HepG2 (cell line): Measurements from ENCODE around the gene CCDC142. TPM values are rescaled to one million over a fixed set of nuclear protein-coding genes. Genes with fewer than 3 reads are reported as not detected.
A peak's percentile ranks its signal among the peaks of the same experiment; 100 is the strongest.

Experiments
- CHD4 ChIP-seq: fragments of 200-600 bp; sonication (generic); IDR thresholded peaks from 2 replicates; pipeline ENCODE4 v1.7.0; 2017; ENCODE audit warnings: mild to moderate bottlenecking, low read length, borderline replicate concordance
- ERF ChIP-seq: IDR thresholded peaks from 2 replicates; pipeline ENCODE4 v1.6.1; 2018; ENCODE audit warnings: missing biosample characterization, missing genetic modification reagents
- HNRNPK ChIP-seq: fragments of 200-400 bp; formaldehyde crosslinking; IDR thresholded peaks from 2 replicates; pipeline ENCODE4 v1.6.1; 2018; ENCODE audit warnings: low read length, low read depth, moderate library complexity, mild to moderate bottlenecking; ENCODE audit not compliant: poor library complexity, severe bottlenecking
- NRL ChIP-seq: sonication (generic); formaldehyde crosslinking; IDR thresholded peaks from 2 replicates; pipeline ENCODE4 v1.5.0; 2020; ENCODE audit warnings: missing genetic modification reagents, mild to moderate bottlenecking, moderate library complexity, borderline replicate concordance
- TBL1XR1 ChIP-seq: fragments of 150-350 bp; IDR thresholded peaks from 2 replicates; pipeline ENCODE4 v1.6.1; 2014; ENCODE audit warnings: borderline replicate concordance, low read length; ENCODE audit not compliant: partially characterized antibody
- THYN1 ChIP-seq: sonication (generic); formaldehyde crosslinking; IDR thresholded peaks from 2 replicates; pipeline ENCODE4 v1.8.1; 2023; ENCODE audit warnings: low read depth, mild to moderate bottlenecking, moderate library complexity, missing genetic modification reagents, borderline replicate concordance
- TOE1 ChIP-seq: sonication (generic); formaldehyde crosslinking; IDR thresholded peaks from 2 replicates; pipeline ENCODE4 v1.4.0; 2020; ENCODE audit warnings: mild to moderate bottlenecking, missing genetic modification reagents
- ZMYM4 ChIP-seq: sonication (generic); formaldehyde crosslinking; IDR thresholded peaks from 2 replicates; pipeline ENCODE4 v1.8.1; 2023; ENCODE audit warnings: mild to moderate bottlenecking, missing genetic modification reagents
- ZNF138 ChIP-seq: sonication (generic); formaldehyde crosslinking; IDR thresholded peaks from 2 replicates; pipeline ENCODE4 v1.5.0; 2020; ENCODE audit warnings: mild to moderate bottlenecking, low read depth, missing genetic modification reagents
- ZNF30 ChIP-seq: sonication (generic); formaldehyde crosslinking; IDR thresholded peaks from 2 replicates; pipeline ENCODE4 v1.5.0; 2020; ENCODE audit warnings: mild to moderate bottlenecking, missing genetic modification reagents
- ZNF335 ChIP-seq: sonication (generic); formaldehyde crosslinking; IDR thresholded peaks from 2 replicates; pipeline ENCODE4 v1.4.0; 2020; ENCODE audit warnings: missing genetic modification reagents
- ZNF713 ChIP-seq: sonication (generic); formaldehyde crosslinking; IDR thresholded peaks from 2 replicates; pipeline ENCODE4 v1.4.0; 2020; ENCODE audit warnings: mild to moderate bottlenecking, missing genetic modification reagents
- ZNF781 ChIP-seq: sonication (generic); formaldehyde crosslinking; IDR thresholded peaks from 2 replicates; pipeline ENCODE4 v1.5.1; 2020; ENCODE audit warnings: borderline replicate concordance, mild to moderate bottlenecking, missing genetic modification reagents; ENCODE audit errors: not compliant biosample characterization
- ZNF788 ChIP-seq: sonication (generic); formaldehyde crosslinking; IDR thresholded peaks from 2 replicates; pipeline ENCODE4 v1.5.0; 2020; ENCODE audit warnings: mild to moderate bottlenecking, missing genetic modification reagents, borderline replicate concordance
- polyA plus RNA-seq, 8 experiments: library from polyadenylated mRNA; depleted of rRNA in 3 of 8; stranded (reverse) in 7 of 8; unstranded in 1 of 8; fragments of >200 nt; fragmentation: Illumina TruSeq in 4 of 8; extraction: Trizol in 4 of 8; gene quantifications; 2 replicates each; pipeline versions ENCODE4 v1.2.1 to v1.2.3, GENCODE V29; 2011 to 2016; ENCODE audit warnings: low read depth in 4 of 8, missing spikeins in 1 of 8, mixed read lengths in 1 of 8; ENCODE audit not compliant: insufficient read depth in 1 of 8
- total RNA-seq, 5 experiments: library from RNA; depleted of rRNA; stranded (reverse); fragments of >200 nt; fragmentation: Illumina TruSeq; extraction: Trizol; gene quantifications; 2 replicates each; pipeline ENCODE4 v1.2.3, GENCODE V29; 2016; ENCODE audit warnings: low read depth in 1 of 5
- TF ChIP-seq, protein P1 (sequence below): sonication (generic); formaldehyde crosslinking; IDR thresholded peaks from 2 replicates; pipeline ENCODE4 v1.8.0; 2022; ENCODE audit warnings: low read depth, missing genetic modification reagents
- TF ChIP-seq, protein P2 (sequence below): sonication (generic); formaldehyde crosslinking; conservative IDR thresholded peaks from 2 replicates; pipeline ENCODE4 v1.8.0; 2022; ENCODE audit warnings: mild to moderate bottlenecking, moderate library complexity, missing genetic modification reagents
- TF ChIP-seq, protein P3 (sequence below): sonication (generic); formaldehyde crosslinking; IDR thresholded peaks from 2 replicates; pipeline ENCODE4 v1.8.0; 2022; ENCODE audit warnings: mild to moderate bottlenecking, missing genetic modification reagents, moderate library complexity
- TF ChIP-seq, protein P4 (sequence below): sonication (generic); formaldehyde crosslinking; IDR thresholded peaks from 2 replicates; pipeline ENCODE4 v1.5.0; 2020; ENCODE audit warnings: mild to moderate bottlenecking, missing genetic modification reagents, borderline replicate concordance

The CCDC142 gene
- total and polyA plus RNA-seq, 2 of the 13 experiments (the other 11 are each of a cell fraction or from before 2014, with no cell fraction given), result 14.7 to 30.4 TPM

DNA sequence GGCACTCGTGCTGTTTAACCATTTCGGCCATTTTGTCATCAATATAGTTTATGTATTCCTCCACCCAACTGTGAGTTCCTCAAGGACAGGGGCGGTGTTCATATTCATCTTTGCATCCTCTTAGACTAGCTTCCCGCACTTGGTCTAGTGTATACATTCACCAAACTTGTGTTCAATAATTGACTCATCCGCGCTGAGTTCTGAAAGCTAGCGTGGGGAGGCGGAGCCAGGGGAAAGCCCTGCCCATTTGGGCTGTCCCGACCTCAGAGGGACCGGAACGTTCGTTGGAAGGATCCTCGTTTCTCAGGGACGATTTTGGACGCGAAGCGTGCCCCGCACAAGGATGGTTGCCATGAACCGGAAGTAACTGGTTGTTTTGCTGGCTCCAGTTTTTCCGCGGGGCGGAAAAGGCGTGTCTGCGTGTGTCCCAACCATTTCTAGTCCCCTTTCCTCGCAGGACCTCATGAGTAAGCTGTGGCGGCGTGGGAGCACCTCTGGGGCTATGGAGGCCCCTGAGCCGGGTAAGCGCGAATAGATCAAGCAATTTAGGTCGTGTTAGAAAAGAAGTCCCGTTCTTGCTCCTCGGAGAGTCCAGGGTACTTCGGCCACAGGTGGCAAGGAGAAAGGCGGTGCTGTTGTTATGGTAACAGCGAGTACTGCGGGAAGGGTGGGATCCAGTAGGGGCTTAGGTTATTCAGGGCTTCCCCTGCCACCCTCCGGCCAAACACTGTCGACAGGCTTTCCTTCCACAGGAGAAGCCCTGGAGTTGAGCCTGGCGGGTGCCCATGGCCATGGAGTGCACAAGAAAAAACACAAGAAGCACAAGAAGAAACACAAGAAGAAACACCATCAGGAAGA, 27.9 kb downstream of the CCDC142 start, which contains the start of gene INO80B (continued):
- TF ChIP-seq, protein P1, sequence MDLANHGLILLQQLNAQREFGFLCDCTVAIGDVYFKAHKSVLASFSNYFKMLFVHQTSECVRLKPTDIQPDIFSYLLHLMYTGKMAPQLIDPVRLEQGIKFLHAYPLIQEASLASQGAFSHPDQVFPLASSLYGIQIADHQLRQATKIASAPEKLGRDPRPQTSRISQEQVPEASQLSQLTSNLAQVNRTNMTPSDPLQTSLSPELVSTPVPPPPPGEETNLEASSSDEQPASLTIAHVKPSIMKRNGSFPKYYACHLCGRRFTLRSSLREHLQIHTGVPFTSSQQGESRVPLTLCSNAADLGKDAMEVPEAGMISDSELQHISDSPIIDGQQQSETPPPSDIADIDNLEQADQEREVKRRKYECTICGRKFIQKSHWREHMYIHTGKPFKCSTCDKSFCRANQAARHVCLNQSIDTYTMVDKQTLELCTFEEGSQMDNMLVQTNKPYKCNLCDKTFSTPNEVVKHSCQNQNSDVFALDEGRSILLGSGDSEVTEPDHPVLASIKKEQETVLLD (CRISPR knock-in tag), result 0 out of 2 replicates have a peak, but pooled peaks have one; percentile 54
- TF ChIP-seq NRL (CRISPR knock-in tag) (peak; percentile 81), ZNF30 (CRISPR knock-in tag) (no peak), ZNF788 (peak; percentile 99), ZNF138 (CRISPR knock-in tag) (no peak), THYN1 (no peak; the same call in 1 of the 2 replicates), TOE1 (CRISPR knock-in tag) (peak; percentile 97), ZNF713 (CRISPR knock-in tag) (0 out of 2 replicates have a peak, but pooled peaks have one; percentile 75), TBL1XR1 (peak; percentile 86), ZMYM4 (peak; percentile 89), ZNF335 (CRISPR knock-in tag) (peak; percentile 98), CHD4 (no peak; the same call in 1 of the 2 replicates), ZNF781 (CRISPR knock-in tag) (peak; percentile 61), ERF (CRISPR knock-in tag) (peak; percentile 99), HNRNPK (no peak)
- TF ChIP-seq, protein P2, sequence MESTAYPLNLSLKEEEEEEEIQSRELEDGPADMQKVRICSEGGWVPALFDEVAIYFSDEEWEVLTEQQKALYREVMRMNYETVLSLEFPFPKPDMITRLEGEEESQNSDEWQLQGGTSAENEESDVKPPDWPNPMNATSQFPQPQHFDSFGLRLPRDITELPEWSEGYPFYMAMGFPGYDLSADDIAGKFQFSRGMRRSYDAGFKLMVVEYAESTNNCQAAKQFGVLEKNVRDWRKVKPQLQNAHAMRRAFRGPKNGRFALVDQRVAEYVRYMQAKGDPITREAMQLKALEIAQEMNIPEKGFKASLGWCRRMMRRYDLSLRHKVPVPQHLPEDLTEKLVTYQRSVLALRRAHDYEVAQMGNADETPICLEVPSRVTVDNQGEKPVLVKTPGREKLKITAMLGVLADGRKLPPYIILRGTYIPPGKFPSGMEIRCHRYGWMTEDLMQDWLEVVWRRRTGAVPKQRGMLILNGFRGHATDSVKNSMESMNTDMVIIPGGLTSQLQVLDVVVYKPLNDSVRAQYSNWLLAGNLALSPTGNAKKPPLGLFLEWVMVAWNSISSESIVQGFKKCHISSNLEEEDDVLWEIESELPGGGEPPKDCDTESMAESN (CRISPR knock-in tag), result peak; percentile 92
- TF ChIP-seq, protein P3, sequence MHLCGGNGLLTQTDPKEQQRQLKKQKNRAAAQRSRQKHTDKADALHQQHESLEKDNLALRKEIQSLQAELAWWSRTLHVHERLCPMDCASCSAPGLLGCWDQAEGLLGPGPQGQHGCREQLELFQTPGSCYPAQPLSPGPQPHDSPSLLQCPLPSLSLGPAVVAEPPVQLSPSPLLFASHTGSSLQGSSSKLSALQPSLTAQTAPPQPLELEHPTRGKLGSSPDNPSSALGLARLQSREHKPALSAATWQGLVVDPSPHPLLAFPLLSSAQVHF (CRISPR knock-in tag), result no peak
- TF ChIP-seq, protein P4, sequence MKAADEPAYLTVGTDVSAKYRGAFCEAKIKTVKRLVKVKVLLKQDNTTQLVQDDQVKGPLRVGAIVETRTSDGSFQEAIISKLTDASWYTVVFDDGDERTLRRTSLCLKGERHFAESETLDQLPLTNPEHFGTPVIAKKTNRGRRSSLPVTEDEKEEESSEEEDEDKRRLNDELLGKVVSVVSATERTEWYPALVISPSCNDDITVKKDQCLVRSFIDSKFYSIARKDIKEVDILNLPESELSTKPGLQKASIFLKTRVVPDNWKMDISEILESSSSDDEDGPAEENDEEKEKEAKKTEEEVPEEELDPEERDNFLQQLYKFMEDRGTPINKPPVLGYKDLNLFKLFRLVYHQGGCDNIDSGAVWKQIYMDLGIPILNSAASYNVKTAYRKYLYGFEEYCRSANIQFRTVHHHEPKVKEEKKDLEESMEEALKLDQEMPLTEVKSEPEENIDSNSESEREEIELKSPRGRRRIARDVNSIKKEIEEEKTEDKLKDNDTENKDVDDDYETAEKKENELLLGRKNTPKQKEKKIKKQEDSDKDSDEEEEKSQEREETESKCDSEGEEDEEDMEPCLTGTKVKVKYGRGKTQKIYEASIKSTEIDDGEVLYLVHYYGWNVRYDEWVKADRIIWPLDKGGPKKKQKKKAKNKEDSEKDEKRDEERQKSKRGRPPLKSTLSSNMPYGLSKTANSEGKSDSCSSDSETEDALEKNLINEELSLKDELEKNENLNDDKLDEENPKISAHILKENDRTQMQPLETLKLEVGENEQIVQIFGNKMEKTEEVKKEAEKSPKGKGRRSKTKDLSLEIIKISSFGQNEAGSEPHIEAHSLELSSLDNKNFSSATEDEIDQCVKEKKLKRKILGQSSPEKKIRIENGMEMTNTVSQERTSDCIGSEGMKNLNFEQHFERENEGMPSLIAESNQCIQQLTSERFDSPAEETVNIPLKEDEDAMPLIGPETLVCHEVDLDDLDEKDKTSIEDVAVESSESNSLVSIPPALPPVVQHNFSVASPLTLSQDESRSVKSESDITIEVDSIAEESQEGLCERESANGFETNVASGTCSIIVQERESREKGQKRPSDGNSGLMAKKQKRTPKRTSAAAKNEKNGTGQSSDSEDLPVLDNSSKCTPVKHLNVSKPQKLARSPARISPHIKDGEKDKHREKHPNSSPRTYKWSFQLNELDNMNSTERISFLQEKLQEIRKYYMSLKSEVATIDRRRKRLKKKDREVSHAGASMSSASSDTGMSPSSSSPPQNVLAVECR, result peak; percentile 99
